Type B pancreatic cell (in vitro differentiated cells): ENCODE data around the gene SLC35F3. TPM values are rescaled to one million over a fixed set of nuclear protein-coding genes. Genes with fewer than 3 reads are reported as not detected.

ENCODE experiments used
- DNase-seq: peaks from one replicate; pipeline ENCODE4 v3.0.0; 2021; ENCODE audit warnings: mixed read lengths; ENCODE audit not compliant: unreplicated experiment; ENCODE audit errors: extremely low spot score
- H3K27ac Mint-ChIP-seq: 2 replicates; pipeline ENCODE4 v1.8.0; 2021; ENCODE audit warnings: mild to moderate bottlenecking, mixed read lengths
- H3K27me3 Mint-ChIP-seq: 2 replicates; pipeline ENCODE4 v1.8.0; 2021; ENCODE audit warnings: mixed read lengths
- H3K36me3 Mint-ChIP-seq: 2 replicates; pipeline ENCODE4 v1.8.0; 2021; ENCODE audit warnings: mixed read lengths
- H3K4me1 Mint-ChIP-seq: one replicate; pipeline ENCODE4 v1.8.0; 2021; ENCODE audit warnings: mixed read lengths; ENCODE audit not compliant: unreplicated experiment
- H3K4me3 Mint-ChIP-seq: 2 replicates; pipeline ENCODE4 v1.8.0; 2021; ENCODE audit warnings: mild to moderate bottlenecking, mixed read lengths
- H3K9me3 Mint-ChIP-seq: 2 replicates; pipeline ENCODE4 v1.8.0; 2021; ENCODE audit warnings: mixed read lengths
- CTCF ChIP-seq: fragments of 200-600 bp; sonication (generic); conservative IDR thresholded peaks from 2 replicates; pipeline ENCODE4 v1.5.0; 2021; ENCODE audit warnings: antibody characterized with exemption, mild to moderate bottlenecking
- total RNA-seq: library from RNA; stranded (reverse); gene quantifications from 2 replicates; pipeline ENCODE4 v1.2.1, GENCODE V29; 2021; ENCODE audit warnings: low replicate concordance

The SLC35F3 gene
- total RNA-seq, 1 donor from 2014 or later: 2.1 TPM

- Mint-ChIP-seq H3K9me3 (no peaks in the 10 kb centered on the region), H3K36me3 (no peaks in the 10 kb centered on the region), H3K27ac (no peak overlapping the region), H3K4me1 (no peaks in the 10 kb centered on the region), H3K4me3 (no peak overlapping the region), H3K27me3 (peaks cover 36% of the 10 kb centered on the region)
- no peak for DNase-seq
- no peak for TF ChIP-seq CTCF
Observed at GRCh38 chr1:234200566-234200965, 296.1 kb downstream of the SLC35F3 start.

- Mint-ChIP-seq H3K9me3 (no peaks in the 10 kb centered on the region), H3K4me1 (no peaks in the 10 kb centered on the region), H3K4me3 (no peak overlapping the region), H3K36me3 (no peaks in the 10 kb centered on the region), H3K27me3 (peaks cover 46% of the 10 kb centered on the region), H3K27ac (no peak overlapping the region)
- DNase-seq: no peak
- TF ChIP-seq CTCF: no peak
Observed at GRCh38 chr1:234201600-234201999, 297.1 kb downstream of the SLC35F3 start.

- H3K27me3 Mint-ChIP-seq: peaks cover 50% of the 10 kb centered on the region
- no peak overlapping the region for H3K27ac Mint-ChIP-seq
- no peak for TF ChIP-seq CTCF
- no peaks in the 10 kb centered on the region for H3K4me1 Mint-ChIP-seq
- H3K36me3 Mint-ChIP-seq: no peaks in the 10 kb centered on the region
- DNase-seq: no peak
- no peak overlapping the region for H3K4me3 Mint-ChIP-seq
- no peaks in the 10 kb centered on the region for H3K9me3 Mint-ChIP-seq
Observed at GRCh38 chr1:234205966-234206365, 301.5 kb downstream of the SLC35F3 start.

GRCh38 chr1:234206651-234207284 is 302.3 kb downstream of the SLC35F3 start:
- no peak for TF ChIP-seq CTCF
- no peak for DNase-seq
- Mint-ChIP-seq H3K27ac (no peak overlapping the region), H3K4me1 (no peaks in the 10 kb centered on the region), H3K9me3 (no peaks in the 10 kb centered on the region), H3K4me3 (no peak overlapping the region), H3K36me3 (no peaks in the 10 kb centered on the region), H3K27me3 (peaks cover 45% of the 10 kb centered on the region)

- H3K36me3 Mint-ChIP-seq: peaks cover 5% of the 10 kb centered on the region
- H3K27me3 Mint-ChIP-seq: peaks cover 51% of the 10 kb centered on the region
- H3K4me3 Mint-ChIP-seq: no peak overlapping the region
- H3K4me1 Mint-ChIP-seq: peaks cover 4% of the 10 kb centered on the region
- no peak for DNase-seq
- no peak for TF ChIP-seq CTCF
- H3K9me3 Mint-ChIP-seq: peaks cover 4% of the 10 kb centered on the region
- H3K27ac Mint-ChIP-seq: no peak overlapping the region
Observed at GRCh38 chr1:234208351-234208750, 303.9 kb downstream of the SLC35F3 start.
